NCI-H2227 (cell line): ENCODE results near the gene OR2Z1.

ENCODE experiments used
- DNase-seq: peaks from one replicate; lab custom pipeline; 2025; ENCODE audit not compliant: unreplicated experiment; lab: John Stamatoyannopoulos, UW

OR2Z1 gene

GRCh38 chr19:8721334-8721733 is at the start of gene OR2Z1:
Gene OR2Z1 (plus strand): TSS chr19:8721634. CDS start chr19:8731029, 9,395 bp downstream.
- DNase-seq: no peak

- no peak for DNase-seq
These were observed 48.0 kb upstream of the OR2Z1 start for GRCh38 chr19:8673276-8673891.

- DNase-seq: no peak
These were observed 46.4 kb upstream of the OR2Z1 start for GRCh38 chr19:8675066-8675465.

- no peak for DNase-seq
These were observed 43.1 kb upstream of the OR2Z1 start for GRCh38 chr19:8678244-8678807.

GRCh38 chr19:8680676-8681344 is 40.6 kb upstream of the OR2Z1 start:
- no peak for DNase-seq

GRCh38 chr19:8681345-8682029 is 39.9 kb upstream of the OR2Z1 start:
- no peak for DNase-seq

GRCh38 chr19:8682472-8682871 is 39.0 kb upstream of the OR2Z1 start:
- no peak for DNase-seq

GRCh38 chr19:8682931-8683330 is 38.5 kb upstream of the OR2Z1 start:
- no peak for DNase-seq

GRCh38 chr19:8684001-8684902 is 37.2 kb upstream of the OR2Z1 start:
- no peak for DNase-seq

GRCh38 chr19:8686549-8686948 is 34.9 kb upstream of the OR2Z1 start:
- DNase-seq: no peak

- no peak for DNase-seq
These were observed 32.5 kb upstream of the OR2Z1 start for GRCh38 chr19:8688930-8689329.

GRCh38 chr19:8690753-8691539 is 30.5 kb upstream of the OR2Z1 start:
- no peak for DNase-seq

GRCh38 chr19:8695501-8695900 is 25.9 kb upstream of the OR2Z1 start:
- no peak for DNase-seq

GRCh38 chr19:8695911-8696310 is 25.5 kb upstream of the OR2Z1 start:
- no peak for DNase-seq

GRCh38 chr19:8696993-8697392 is 24.4 kb upstream of the OR2Z1 start:
- no peak for DNase-seq

- DNase-seq: no peak
These were observed 23.6 kb upstream of the OR2Z1 start for GRCh38 chr19:8697671-8698432.

- DNase-seq: no peak
These were observed 22.9 kb upstream of the OR2Z1 start, which contains the start of gene ACTL9 for GRCh38 chr19:8698433-8699063. Gene ACTL9 (minus strand): TSS chr19:8698795. CDS start chr19:8698701, 94 bp downstream.

- DNase-seq: no peak
These were observed 21.5 kb upstream of the OR2Z1 start for GRCh38 chr19:8699908-8700307.

GRCh38 chr19:8700956-8701355 is 20.5 kb upstream of the OR2Z1 start:
- no peak for DNase-seq
